K562 (cell line): ENCODE measurements around the gene HYOU1. TPM values are rescaled to one million over a fixed set of nuclear protein-coding genes. Genes with fewer than 3 reads are reported as not detected.

Experiments used
- ATF1 ChIP-seq, 2 experiments: fragments of 450-650 bp in 1 of 2; IDR thresholded peaks; 2 replicates each; pipeline ENCODE4 v1.6.1; 2016; ENCODE audit warnings: missing compliant biosample characterization in 1 of 2, missing genetic modification characterization in 1 of 2
- CHAMP1 ChIP-seq: fragments of 450-650 bp; IDR thresholded peaks from 2 replicates; pipeline ENCODE4 v1.6.1; 2016; ENCODE audit warnings: mild to moderate bottlenecking
- CREB3L1 ChIP-seq: fragments of 450-650 bp; IDR thresholded peaks from 2 replicates; pipeline ENCODE4 v1.6.1; 2014; ENCODE audit warnings: low read depth, mild to moderate bottlenecking, moderate library complexity, borderline replicate concordance
- HMG20A ChIP-seq: fragments of 450-650 bp; formaldehyde crosslinking; conservative IDR thresholded peaks from 2 replicates; pipeline ENCODE4 v1.4.0; 2020; ENCODE audit warnings: mild to moderate bottlenecking, mixed read lengths
- IRF9 ChIP-seq: fragments of 450-650 bp; IDR thresholded peaks from 2 replicates; pipeline ENCODE4 v1.6.1; 2016; ENCODE audit warnings: missing biosample characterization, missing genetic modification characterization
- KLF6 ChIP-seq: fragments of 250-450 bp; sonication (Bioruptor Pico); IDR thresholded peaks from 2 replicates; pipeline ENCODE4 v1.4.0; 2020; ENCODE audit warnings: mild to moderate bottlenecking, moderate library complexity, borderline replicate concordance
- MCM3 ChIP-seq: fragments of 450-650 bp; IDR thresholded peaks from 2 replicates; pipeline ENCODE4 v1.6.1; 2016
- NFATC3 ChIP-seq: fragments of 450-650 bp; IDR thresholded peaks from 2 replicates; pipeline ENCODE4 v1.6.1; 2017; ENCODE audit warnings: mild to moderate bottlenecking
- PTRF ChIP-seq: fragments of 450-650 bp; IDR thresholded peaks from 2 replicates; pipeline ENCODE4 v1.6.1; 2016; ENCODE audit warnings: mild to moderate bottlenecking, missing genetic modification characterization, missing compliant biosample characterization
- SIX5 ChIP-seq, 2 experiments: IDR thresholded peaks; 2 replicates each; pipeline ENCODE4 v1.6.1; 2011; ENCODE audit warnings: low read length in 2 of 2, borderline replicate concordance in 1 of 2, low read depth in 1 of 2, mild to moderate bottlenecking in 1 of 2, moderate library complexity in 1 of 2; ENCODE audit not compliant: insufficient read depth in 1 of 2
- XRCC3 ChIP-seq: fragments of 450-650 bp; IDR thresholded peaks from 2 replicates; pipeline ENCODE4 v1.6.1; 2017; ENCODE audit warnings: mild to moderate bottlenecking, moderate library complexity
- ZBTB12 ChIP-seq: fragments of 250-450 bp; sonication (Bioruptor Pico); IDR thresholded peaks from 2 replicates; pipeline ENCODE4 v1.4.0; 2020
- ZNF12 ChIP-seq: sonication (generic); formaldehyde crosslinking; IDR thresholded peaks from 2 replicates; pipeline ENCODE4 v1.4.0; 2020; ENCODE audit warnings: mild to moderate bottlenecking, missing genetic modification reagents
- ZNF146 ChIP-seq: IDR thresholded peaks from one replicate; pipeline ENCODE4 v1.6.1; 2018; ENCODE audit warnings: missing compliant biosample characterization; ENCODE audit not compliant: unreplicated experiment
- ZNF23 ChIP-seq: fragments of 250-450 bp; sonication (Bioruptor Pico); IDR thresholded peaks from 2 replicates; pipeline ENCODE4 v1.4.0; 2020; ENCODE audit warnings: mild to moderate bottlenecking
- ZNF347 ChIP-seq: fragments of 450-650 bp; formaldehyde crosslinking; IDR thresholded peaks from 2 replicates; pipeline ENCODE4 v1.4.0; 2020; ENCODE audit warnings: low read depth, mild to moderate bottlenecking, moderate library complexity
- ZNF740 ChIP-seq, 3 experiments: fragments of 200-800 bp in 1 of 3; sonication (Bioruptor generic) in 1 of 3; sonication (generic) in 1 of 3; formaldehyde crosslinking in 1 of 3; IDR thresholded peaks; 2 replicates each; pipeline versions ENCODE4 v1.6.1 to v1.8.0; 2016 to 2022; ENCODE audit warnings: mild to moderate bottlenecking in 2 of 3, missing compliant biosample characterization in 2 of 3, missing genetic modification characterization in 2 of 3, missing genetic modification reagents in 1 of 3
- polyA plus RNA-seq, 8 experiments: library from polyadenylated mRNA; depleted of rRNA in 4 of 8; stranded (reverse) in 5 of 8; unstranded in 3 of 8; fragments of >200 nt; fragmentation: Nextera tagmentation in 2 of 8; fragmentation: Illumina TruSeq in 1 of 8; extraction: Ambion mirVana in 2 of 8; extraction: Trizol in 1 of 8; gene quantifications; 2 replicates each; pipeline versions ENCODE4 v1.2.1 to v1.2.3, GENCODE V29; 2011 to 2014; ENCODE audit warnings: inconsistent platforms in 1 of 8, missing spikeins in 1 of 8
- total RNA-seq, 7 experiments: library from RNA; depleted of rRNA in 6 of 7; stranded (reverse); fragments of >200 nt in 6 of 7; fragmentation: Illumina TruSeq in 2 of 7; extraction: Trizol in 2 of 7; gene quantifications; 2 replicates each; pipeline versions ENCODE4 v1.2.1 to v1.2.3, GENCODE V29; 2011 to 2021; ENCODE audit warnings: low replicate concordance in 1 of 7

The HYOU1 gene
- total and polyA plus RNA-seq, 9 of the 15 experiments (the other 6 are each of a cell fraction or from before 2014, with no cell fraction given) = 19.5 to 197 (median 128) TPM

- TF ChIP-seq IRF9 (tag) = no peak
- TF ChIP-seq NFATC3 = no peak
- TF ChIP-seq ZNF347 = no peak
- no peak for TF ChIP-seq MCM3
- no peak for TF ChIP-seq XRCC3
- TF ChIP-seq ZNF23 (CRISPR knock-in tag) = no peak
- TF ChIP-seq ZNF740 (CRISPR knock-in tag; IDR thresholded peaks at IDR 0.05) = no peak
- TF ChIP-seq ZNF740 (tag; IDR thresholded peaks at IDR 0.05) = no peak
- TF ChIP-seq ZBTB12 (CRISPR knock-in tag) = peak; percentile 85
- TF ChIP-seq KLF6 (CRISPR knock-in tag) = peak; percentile 48; the same call in 1 of the 2 replicates
- TF ChIP-seq CHAMP1 = no peak
- no peak for TF ChIP-seq SIX5 (IDR thresholded peaks at IDR 0.05; ENCODE audit: borderline replicate concordance in 1 of 2, insufficient read depth in 1 of 2, low read depth in 1 of 2, low read length in 2 of 2)
- no peak for TF ChIP-seq ZNF12 (CRISPR knock-in tag)
- no peak for TF ChIP-seq ZNF146 (CRISPR knock-in tag)
- no peak for TF ChIP-seq ATF1 (CRISPR knock-in tag; IDR thresholded peaks at IDR 0.05)
- TF ChIP-seq ATF1 (tag; IDR thresholded peaks at IDR 0.05) = peak; percentile 96
- TF ChIP-seq CREB3L1 = peak; percentile 56; the same call in 1 of the 2 replicates
- TF ChIP-seq HMG20A = no peak
- no peak for TF ChIP-seq PTRF (tag)
Observed at GRCh38 chr11:119084663-119085436, 27.8 kb upstream of the HYOU1 start, which contains the start of gene HMBS (continued).
